Neural progenitor cell (in vitro differentiated cells): ENCODE results near the gene ANTXR1.

Source experiments
- EZH2 ChIP-seq: fragments of 200-600 bp; sonication (generic); IDR thresholded peaks from 2 replicates; pipeline ENCODE4 v1.6.1; 2017; ENCODE audit warnings: antibody characterized with exemption, mild to moderate bottlenecking, moderate library complexity
- TF ChIP-seq, protein P1 (sequence below): fragments of 200-600 bp; sonication (generic); IDR thresholded peaks from 2 replicates; pipeline ENCODE4 v1.5.1; 2017; ENCODE audit warnings: antibody characterized with exemption, mild to moderate bottlenecking

DNA sequence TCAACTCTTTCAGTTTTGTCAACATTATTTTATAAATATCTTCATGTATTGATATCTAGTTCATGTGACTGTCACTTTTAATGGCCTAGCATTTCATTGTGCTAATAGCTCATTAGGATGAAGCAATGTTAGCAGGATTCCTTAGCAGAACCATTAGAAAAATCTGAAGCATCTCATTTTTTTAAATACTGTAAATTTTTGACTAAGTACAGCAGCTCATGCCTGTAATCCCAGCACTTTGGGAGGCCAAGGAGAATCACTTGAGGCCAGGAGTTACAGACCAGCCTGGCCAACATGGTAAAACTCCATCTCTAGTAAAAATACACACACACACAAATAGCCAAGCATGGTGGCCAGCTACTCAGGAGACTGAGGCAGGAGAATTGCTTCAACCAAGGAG lies 15.6 kb upstream of the ANTXR1 start:
- TF ChIP-seq, protein P1, sequence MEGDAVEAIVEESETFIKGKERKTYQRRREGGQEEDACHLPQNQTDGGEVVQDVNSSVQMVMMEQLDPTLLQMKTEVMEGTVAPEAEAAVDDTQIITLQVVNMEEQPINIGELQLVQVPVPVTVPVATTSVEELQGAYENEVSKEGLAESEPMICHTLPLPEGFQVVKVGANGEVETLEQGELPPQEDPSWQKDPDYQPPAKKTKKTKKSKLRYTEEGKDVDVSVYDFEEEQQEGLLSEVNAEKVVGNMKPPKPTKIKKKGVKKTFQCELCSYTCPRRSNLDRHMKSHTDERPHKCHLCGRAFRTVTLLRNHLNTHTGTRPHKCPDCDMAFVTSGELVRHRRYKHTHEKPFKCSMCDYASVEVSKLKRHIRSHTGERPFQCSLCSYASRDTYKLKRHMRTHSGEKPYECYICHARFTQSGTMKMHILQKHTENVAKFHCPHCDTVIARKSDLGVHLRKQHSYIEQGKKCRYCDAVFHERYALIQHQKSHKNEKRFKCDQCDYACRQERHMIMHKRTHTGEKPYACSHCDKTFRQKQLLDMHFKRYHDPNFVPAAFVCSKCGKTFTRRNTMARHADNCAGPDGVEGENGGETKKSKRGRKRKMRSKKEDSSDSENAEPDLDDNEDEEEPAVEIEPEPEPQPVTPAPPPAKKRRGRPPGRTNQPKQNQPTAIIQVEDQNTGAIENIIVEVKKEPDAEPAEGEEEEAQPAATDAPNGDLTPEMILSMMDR, result no peak
- no peak for TF ChIP-seq EZH2
